HG03571 (cell line): Measurements from ENCODE around the gene PRMT7.

Experiments
- ATAC-seq: cut with Tn5 transposase; IDR thresholded peaks from one replicate; pipeline ENCODE4 v1.9.1; 2021; ENCODE audit not compliant: unreplicated experiment

Gene PRMT7

DNA sequence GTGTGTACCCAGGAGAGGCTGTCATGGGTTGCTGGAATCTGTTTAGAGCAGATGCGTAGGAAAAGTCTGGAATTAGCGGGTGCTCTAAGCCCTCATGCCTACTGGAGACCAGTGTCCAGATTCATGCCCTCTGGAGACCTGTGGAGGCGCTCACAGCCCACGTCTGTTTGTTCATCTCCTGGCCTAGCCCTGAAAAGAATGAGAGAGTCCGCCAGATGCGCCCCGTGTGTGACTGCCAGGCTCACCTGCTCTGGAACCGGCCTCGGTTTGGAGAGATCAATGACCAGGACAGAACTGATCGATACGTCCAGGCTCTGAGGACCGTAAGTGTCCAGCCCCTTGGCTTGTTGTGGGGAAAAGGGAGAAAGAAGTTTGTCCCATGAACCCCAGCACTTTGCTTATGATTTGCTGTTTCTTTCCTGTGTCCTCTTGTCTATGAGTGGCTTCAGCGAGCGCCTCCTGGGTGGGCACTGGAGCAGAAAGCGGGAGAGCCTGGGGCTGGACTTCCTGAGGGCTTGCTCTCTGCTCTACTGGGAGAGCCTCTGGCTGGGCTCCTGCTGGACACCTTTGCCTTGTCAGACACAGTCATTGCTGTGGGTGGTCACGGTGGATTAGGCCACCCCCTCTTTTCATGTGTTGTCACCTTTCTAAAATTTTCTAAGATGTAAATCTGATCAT lies 35.3 kb downstream of the PRMT7 start:
- ATAC-seq = no peak

- no peak for ATAC-seq
These were observed 36.2 kb downstream of the PRMT7 start for GRCh38 chr16:68346892-68347480.

- ATAC-seq = no peak
These were observed 36.8 kb downstream of the PRMT7 start for GRCh38 chr16:68347605-68348004.

DNA sequence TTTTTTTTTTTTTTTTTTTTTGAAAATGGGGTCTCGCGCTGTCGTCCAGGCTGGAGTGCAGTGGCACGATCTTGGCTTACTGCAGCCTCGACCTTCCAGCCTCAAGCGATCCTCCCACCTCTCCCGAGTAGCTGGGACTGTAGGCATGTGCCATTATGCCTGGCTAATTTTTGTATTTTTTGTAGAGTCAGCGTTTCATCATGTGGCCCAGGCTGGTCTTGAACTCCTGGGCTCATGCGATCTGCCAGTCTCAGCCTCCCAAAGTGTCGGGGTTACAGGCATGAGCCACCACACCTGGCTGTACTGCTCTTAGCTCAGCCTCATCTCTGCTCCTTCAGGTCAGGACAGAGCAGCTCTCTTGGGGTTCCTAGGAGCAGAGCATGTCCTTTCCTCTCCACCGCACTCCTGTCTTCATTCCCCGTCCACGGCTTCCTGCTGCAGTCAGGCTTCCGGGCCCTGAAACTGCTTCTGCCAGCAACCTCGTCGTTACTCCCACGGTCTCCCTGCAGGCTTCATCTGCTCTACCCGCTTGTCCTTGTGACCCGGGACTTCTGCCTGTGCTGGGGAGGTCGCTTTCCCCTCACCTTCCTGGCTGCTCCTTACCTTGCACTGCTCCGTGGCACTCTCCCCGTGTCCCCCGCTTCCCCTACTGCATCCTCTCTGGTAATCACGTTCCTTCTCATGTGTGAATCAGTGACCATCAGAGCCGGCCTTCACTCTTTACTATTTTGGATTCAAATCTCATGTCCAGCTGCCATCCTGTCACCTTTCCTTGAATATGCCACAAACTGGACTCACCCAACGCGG lies 38.0 kb downstream of the PRMT7 start:
- no peak for ATAC-seq

DNA sequence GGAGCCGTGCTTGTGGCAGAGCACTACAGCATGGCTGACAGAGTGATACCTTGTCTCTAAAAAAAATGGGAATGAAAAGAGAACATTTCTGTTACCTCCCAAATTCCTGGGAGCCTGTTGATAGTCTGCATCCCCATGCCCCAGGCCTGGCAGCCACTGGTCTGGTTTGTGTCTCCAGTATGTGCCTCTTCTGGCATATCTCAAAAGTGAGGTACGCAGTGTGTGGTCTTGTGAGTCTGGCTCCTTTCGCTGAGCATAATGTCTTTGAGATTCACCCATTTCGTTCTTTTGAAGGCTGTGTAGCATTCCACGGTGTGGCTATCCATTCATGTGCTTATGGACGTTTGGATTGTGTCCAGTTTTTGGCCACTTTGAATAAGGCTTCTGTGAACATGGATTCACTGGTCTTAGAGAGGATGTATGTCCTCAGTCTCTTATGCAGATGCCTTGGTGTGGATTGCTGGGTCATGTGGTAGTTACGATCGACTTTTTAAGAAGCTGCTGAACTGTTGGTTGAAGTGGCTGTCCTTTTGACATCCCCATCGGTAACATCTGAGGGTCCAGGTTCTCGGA lies 39.1 kb downstream of the PRMT7 start:
- ATAC-seq = no peak

- no peak for ATAC-seq
These were observed 40.1 kb downstream of the PRMT7 start for GRCh38 chr16:68350813-68351350.

GRCh38 chr16:68351463-68351862 lies 40.6 kb downstream of the PRMT7 start:
- ATAC-seq = no peak

DNA sequence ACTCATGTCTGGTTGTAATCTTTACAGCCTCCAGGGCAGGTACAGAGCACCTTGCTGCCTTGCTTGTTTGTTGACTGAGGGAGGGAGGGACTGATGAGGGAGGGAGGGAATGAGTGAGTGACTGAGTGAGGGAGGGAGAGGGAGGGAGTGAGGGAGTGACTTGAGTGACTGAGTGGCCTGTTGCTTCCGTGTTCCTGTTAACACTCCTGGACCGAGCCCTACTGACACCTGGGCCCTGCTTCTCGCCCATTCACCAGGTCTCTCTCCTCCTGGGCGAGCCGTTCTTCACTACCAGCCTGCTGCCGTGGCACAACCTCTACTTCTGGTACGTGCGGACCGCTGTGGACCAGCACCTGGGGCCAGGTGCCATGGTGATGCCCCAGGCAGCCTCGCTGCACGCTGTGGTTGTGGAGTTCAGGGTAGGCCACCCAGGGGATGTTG lies 41.2 kb downstream of the PRMT7 start:
- no peak for ATAC-seq

- no peak for ATAC-seq
These were observed 42.5 kb downstream of the PRMT7 start for GRCh38 chr16:68353366-68353765.

GRCh38 chr16:68354816-68355215 lies 44.0 kb downstream of the PRMT7 start:
- no peak for ATAC-seq

GRCh38 chr16:68355447-68356248 lies 44.8 kb downstream of the PRMT7 start:
- no peak for ATAC-seq

DNA sequence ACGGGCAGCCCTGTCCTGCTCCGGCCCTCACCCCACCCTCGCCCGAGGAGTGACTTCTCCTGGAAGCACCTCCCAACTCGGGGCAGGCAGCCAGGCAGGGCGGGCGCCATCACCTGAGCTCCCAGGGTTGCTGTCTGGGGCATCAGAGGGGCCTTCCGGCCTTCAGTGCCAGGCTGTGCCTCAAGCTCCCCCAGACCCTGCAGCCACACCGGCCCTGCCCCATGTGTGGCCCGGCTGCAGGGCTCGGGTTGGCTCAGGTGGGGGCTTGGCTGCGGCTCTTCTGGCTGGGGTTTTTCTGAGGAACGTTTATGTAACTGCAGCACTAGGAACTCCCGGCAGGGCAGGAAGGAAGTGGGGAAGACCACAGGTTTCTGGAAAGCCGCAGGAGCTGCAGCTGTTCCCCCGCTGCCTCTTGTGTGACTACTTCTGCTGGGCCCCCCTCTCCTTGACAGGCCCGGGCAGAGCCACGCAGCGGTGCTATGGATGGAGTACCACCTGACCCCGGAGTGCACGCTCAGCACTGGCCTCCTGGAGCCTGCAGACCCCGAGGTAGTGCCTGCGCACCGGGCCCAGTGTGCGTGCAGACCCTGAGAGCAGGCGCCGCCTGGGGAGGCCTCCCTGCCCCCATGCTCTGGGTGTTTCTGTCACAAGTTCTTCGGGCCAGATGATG lies 45.6 kb downstream of the PRMT7 start:
- ATAC-seq = peak; percentile 67

- ATAC-seq = no peak
These were observed 46.1 kb downstream of the PRMT7 start for GRCh38 chr16:68356919-68357286.

DNA sequence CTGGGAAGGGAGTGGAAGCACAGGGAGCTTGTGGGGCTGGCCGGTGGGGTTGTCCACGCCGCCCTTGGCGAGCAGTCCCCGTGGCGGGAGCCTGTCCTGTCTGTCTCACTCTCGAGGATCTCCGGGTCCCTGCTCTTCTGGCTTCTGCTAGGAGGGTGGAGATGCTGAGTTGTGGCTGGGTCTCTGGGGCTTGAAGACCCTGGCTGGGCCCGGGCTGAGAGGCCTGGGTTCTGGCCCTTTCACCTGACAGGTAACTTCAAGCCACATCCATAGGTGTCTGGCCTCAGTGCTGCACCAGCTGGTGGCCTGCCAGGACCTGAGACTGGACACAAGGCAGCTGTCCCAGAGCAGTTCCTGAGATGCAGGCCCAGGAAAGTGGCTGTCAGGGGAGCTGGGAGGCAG lies 46.7 kb downstream of the PRMT7 start:
- ATAC-seq = no peak

- no peak for ATAC-seq
These were observed 47.1 kb downstream of the PRMT7 start for GRCh38 chr16:68357923-68358322.

- ATAC-seq = no peak
These were observed 48.1 kb downstream of the PRMT7 start for GRCh38 chr16:68358951-68359350.

DNA sequence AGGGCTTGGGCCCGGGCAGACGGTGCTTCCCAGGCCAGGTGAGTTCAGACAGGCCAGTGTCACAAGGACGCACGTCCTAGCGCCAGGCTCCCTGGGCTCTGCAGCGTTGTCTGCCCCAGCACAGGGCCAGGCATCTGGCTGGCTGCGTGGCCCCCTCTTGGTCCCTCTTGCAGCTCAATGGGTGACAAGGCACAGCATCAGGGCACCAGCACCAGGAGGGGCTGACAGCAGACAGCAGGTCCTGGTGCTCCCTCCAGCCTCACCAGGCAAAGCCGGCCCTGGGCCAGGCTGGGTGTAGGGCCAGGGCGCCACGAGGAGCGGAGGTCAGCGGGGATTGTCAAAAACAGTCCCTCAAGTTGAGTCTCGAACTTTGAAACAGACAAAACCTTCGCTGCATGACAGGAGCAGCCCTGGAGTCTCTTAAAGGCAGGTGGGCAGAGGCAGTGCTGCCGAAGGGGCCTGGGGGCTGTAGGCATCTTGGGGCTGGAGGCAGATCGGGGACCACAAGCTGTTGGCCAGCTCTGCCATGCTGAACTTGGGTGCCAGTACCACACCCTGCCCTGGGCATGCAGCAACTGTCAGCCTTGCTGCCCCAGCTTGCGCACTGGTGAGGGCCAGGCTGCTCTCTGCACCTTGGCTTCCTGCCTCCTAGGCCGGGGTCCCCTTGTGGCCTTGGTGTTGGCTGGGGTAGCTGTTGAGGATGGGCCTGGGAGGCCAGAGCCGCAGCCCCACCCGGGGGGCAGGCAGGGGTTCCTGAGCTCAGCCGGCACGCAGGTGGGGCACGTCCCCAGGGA lies 48.8 kb downstream of the PRMT7 start:
- no peak for ATAC-seq

- no peak for ATAC-seq
These were observed 49.7 kb downstream of the PRMT7 start for GRCh38 chr16:68360547-68360946.

- ATAC-seq = no peak
These were observed 50.1 kb downstream of the PRMT7 start for GRCh38 chr16:68360956-68361355.
